Spleen (tissue), 11 donors: ENCODE data around the gene CDA. TPM values are rescaled to one million over a fixed set of nuclear protein-coding genes. Genes with fewer than 3 reads are reported as not detected.
A peak's percentile ranks its signal among the peaks of the same experiment; 100 is the strongest.

Experiments
- DNase-seq: peaks from one replicate; pipeline ENCODE4 v3.0.0-alpha.2; 2020
- H3K27ac ChIP-seq, 8 donors: fragments of 200-600 bp; sonication (generic) in 7 of 8; 1 replicate in 4 of 8; 2 replicates in 4 of 8; pipeline versions ENCODE4 v1.5.0 to v1.8.0; 2016 to 2021; ENCODE audit warnings: inconsistent platforms in 4 of 8, mild to moderate bottlenecking in 4 of 8, moderate library complexity in 1 of 8
- H3K27me3 ChIP-seq, 7 donors: fragments of 200-600 bp; sonication (generic) in 6 of 7; replicated peaks in 1 of 7; 1 replicate in 4 of 7; 2 replicates in 3 of 7; pipeline versions ENCODE4 v1.5.0 to v1.8.0; 2016 to 2021; ENCODE audit warnings: inconsistent platforms in 3 of 7, mild to moderate bottlenecking in 1 of 7
- H3K36me3 ChIP-seq, 6 donors: fragments of 200-600 bp; sonication (generic) in 5 of 6; 1 replicate in 4 of 6; 2 replicates in 2 of 6; pipeline versions ENCODE4 v1.5.0 to v1.8.0; 2016 to 2021; ENCODE audit warnings: inconsistent platforms in 2 of 6
- H3K4me1 ChIP-seq, 6 donors: fragments of 200-600 bp; sonication (generic) in 5 of 6; 1 replicate in 3 of 6; 2 replicates in 3 of 6; pipeline versions ENCODE4 v1.5.0 to v1.8.0; 2016 to 2021; ENCODE audit warnings: inconsistent platforms in 3 of 6
- H3K4me3 ChIP-seq, 8 donors: fragments of 200-600 bp; sonication (generic) in 7 of 8; 1 replicate in 4 of 8; 2 replicates in 4 of 8; pipeline versions ENCODE4 v1.5.0 to v1.8.0; 2016 to 2021; ENCODE audit warnings: inconsistent platforms in 4 of 8, mild to moderate bottlenecking in 4 of 8, moderate library complexity in 2 of 8
- H3K9me3 ChIP-seq, 8 donors: fragments of 200-600 bp; sonication (generic) in 7 of 8; 1 replicate in 4 of 8; 2 replicates in 4 of 8; pipeline versions ENCODE4 v1.5.0 to v1.8.0; 2016 to 2021; ENCODE audit warnings: inconsistent platforms in 4 of 8
- POLR2A ChIP-seq, 3 donors: fragments of 450-650 bp; IDR thresholded peaks; one replicate each; pipeline ENCODE4 v1.5.1; 2017; ENCODE audit warnings: antibody characterized with exemption in 3 of 3, mild to moderate bottlenecking in 1 of 3
- POLR2AphosphoS5 ChIP-seq, 3 donors: sonication (generic); formaldehyde crosslinking; IDR thresholded peaks; one replicate each; pipeline ENCODE4 v1.5.1; 2017; ENCODE audit warnings: antibody characterized with exemption in 3 of 3
- WGBS, 5 donors: extraction: QIAGEN DNeasy Blood & Tissue Kit in 3 of 5; methylation state at CpG; one replicate each; pipeline versions ENCODE4 v1.1.5 to v1.1.7; 2013 to 2018; 5-methylcytosine and 5-hydroxymethylcytosine counted together
- intact Hi-C: fragments of 100-400 bp; cut with DNase I; formaldehyde crosslinking; loops from one replicate; pipeline ENCODE4 v1.15.0; 2023; ENCODE audit warnings: low total_unique reads
- polyA plus RNA-seq, 3 donors: library from polyadenylated mRNA; stranded (reverse); fragments of 200-250 nt; gene quantifications; one replicate each; pipeline ENCODE4 v1.2.1, GENCODE V29; 2013
- total RNA-seq, 7 donors: library from RNA; depleted of rRNA in 3 of 7; stranded (reverse); fragments of >200 nt in 3 of 7; fragmentation: NEBNext Ultra II Directional in 4 of 7; extraction: Animal tissue kit (Norgen Biotek cat#: 25700) in 4 of 7; gene quantifications; one replicate each; pipeline versions ENCODE4 v1.1.0 to v1.2.1, GENCODE V29; 2016 to 2021
- TF ChIP-seq, protein P1 (sequence below), 11 experiments: fragments of 200-600 bp in 7 of 11; fragments of 450-650 bp in 4 of 11; sonication (generic) in 4 of 11; IDR thresholded peaks in 8 of 11; conservative IDR thresholded peaks in 3 of 11; 1 replicate in 7 of 11; 2 replicates in 4 of 11; pipeline versions ENCODE4 v1.4.0 to v1.8.0; 2016 to 2021; ENCODE audit warnings: antibody characterized with exemption in 11 of 11, inconsistent platforms in 4 of 11, mild to moderate bottlenecking in 1 of 11
- donor health status: healthy with polysubstance abuse.
- donor health status: DM: no; HTN: no; CAD: no; lungs with moderate emphysema.
- donor health status: DM: no; HTN: no; CAD: no.
- donor health status: Bipolar disorder and iron deficiency.
- donor health status: healthy.
- donor health status: DM: no; HTN: no; CAD: no.
- donor health status: DM: yes; HTN: yes; CAD: no.

Gene CDA
- total and polyA plus RNA-seq, 10 donors, result 4.2 to 47.2 (median 15.6) TPM

DNA sequence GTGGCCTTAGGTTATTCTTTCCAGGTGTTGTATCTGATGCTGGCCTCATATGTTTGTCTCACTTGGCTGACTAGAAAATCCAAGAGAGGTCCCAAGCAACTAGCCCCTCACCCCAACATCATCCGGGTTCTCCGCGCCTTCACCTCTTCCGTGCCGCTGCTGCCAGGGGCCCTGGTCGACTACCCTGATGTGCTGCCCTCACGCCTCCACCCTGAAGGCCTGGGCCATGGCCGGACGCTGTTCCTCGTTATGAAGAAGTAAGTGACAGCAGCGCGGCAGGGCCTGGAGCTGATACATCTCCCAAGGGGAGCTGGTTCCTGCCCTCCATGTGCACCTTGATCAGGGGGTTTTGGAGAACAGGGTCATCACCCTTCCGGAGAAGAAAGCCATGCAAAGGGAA lies 55.5 kb downstream of the CDA start:
- no peak for DNase-seq
- Histone ChIP-seq H3K4me3 (no peak overlapping the region), H3K27me3 (no peaks in the 10 kb centered on the region), H3K4me1 (peaks cover 0 to 9% (median 5%) of the 10 kb centered on the region in 6 donors), H3K9me3 (no peaks in the 10 kb centered on the region), H3K36me3 (peaks cover 0 to 100% (median 67%) of the 10 kb centered on the region in 6 donors), H3K27ac (no peak overlapping the region)
- TF ChIP-seq POLR2A (IDR thresholded peaks at IDR 0.05), result no peak
- peak in 2 of 3 donors; percentile 16 to 65 for TF ChIP-seq POLR2AphosphoS5 (IDR thresholded peaks at IDR 0.05)
- intact Hi-C loops, result no loop called here
- WGBS, 5 donors, result 88 to 97% (median 92%) methylated on average over 12 to 13 of the region's 13 CpGs

DNA sequence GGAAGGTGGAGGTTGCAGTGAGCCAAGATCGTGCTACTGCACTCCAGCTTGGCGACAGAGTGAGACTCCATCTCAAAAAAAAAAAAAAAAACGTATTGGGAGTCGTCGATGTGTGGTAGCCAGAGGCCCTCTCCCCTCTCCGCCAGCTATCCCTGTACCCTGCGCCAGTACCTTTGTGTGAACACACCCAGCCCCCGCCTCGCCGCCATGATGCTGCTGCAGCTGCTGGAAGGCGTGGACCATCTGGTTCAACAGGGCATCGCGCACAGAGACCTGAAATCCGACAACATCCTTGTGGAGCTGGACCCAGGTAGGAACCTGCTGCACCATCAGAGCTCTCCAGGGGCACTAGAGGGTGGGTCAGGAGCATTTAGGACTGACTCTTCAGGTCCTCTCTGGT lies 56.5 kb downstream of the CDA start:
- Histone ChIP-seq H3K9me3 (no peaks in the 10 kb centered on the region), H3K4me1 (peaks cover 0 to 1% (median 0%) of the 10 kb centered on the region in 6 donors), H3K27ac (no peak overlapping the region), H3K27me3 (no peaks in the 10 kb centered on the region), H3K4me3 (no peak overlapping the region), H3K36me3 (peaks cover 0 to 100% (median 74%) of the 10 kb centered on the region in 6 donors)
- no peak for DNase-seq
- TF ChIP-seq POLR2A (IDR thresholded peaks at IDR 0.05), result no peak
- TF ChIP-seq, protein P1, sequence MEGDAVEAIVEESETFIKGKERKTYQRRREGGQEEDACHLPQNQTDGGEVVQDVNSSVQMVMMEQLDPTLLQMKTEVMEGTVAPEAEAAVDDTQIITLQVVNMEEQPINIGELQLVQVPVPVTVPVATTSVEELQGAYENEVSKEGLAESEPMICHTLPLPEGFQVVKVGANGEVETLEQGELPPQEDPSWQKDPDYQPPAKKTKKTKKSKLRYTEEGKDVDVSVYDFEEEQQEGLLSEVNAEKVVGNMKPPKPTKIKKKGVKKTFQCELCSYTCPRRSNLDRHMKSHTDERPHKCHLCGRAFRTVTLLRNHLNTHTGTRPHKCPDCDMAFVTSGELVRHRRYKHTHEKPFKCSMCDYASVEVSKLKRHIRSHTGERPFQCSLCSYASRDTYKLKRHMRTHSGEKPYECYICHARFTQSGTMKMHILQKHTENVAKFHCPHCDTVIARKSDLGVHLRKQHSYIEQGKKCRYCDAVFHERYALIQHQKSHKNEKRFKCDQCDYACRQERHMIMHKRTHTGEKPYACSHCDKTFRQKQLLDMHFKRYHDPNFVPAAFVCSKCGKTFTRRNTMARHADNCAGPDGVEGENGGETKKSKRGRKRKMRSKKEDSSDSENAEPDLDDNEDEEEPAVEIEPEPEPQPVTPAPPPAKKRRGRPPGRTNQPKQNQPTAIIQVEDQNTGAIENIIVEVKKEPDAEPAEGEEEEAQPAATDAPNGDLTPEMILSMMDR (IDR thresholded peaks at IDR 0.05 in 8 of 11, conservative IDR thresholded peaks at IDR 0.05 in 3 of 11), result no peak
- peak in 2 of 3 donors; percentile 15 to 58 for TF ChIP-seq POLR2AphosphoS5 (IDR thresholded peaks at IDR 0.05)
- intact Hi-C loops, result no loop called here
- 85 to 92% (median 87%) methylated on average over 13 to 14 of the region's 14 CpGs for WGBS, 5 donors

DNA sequence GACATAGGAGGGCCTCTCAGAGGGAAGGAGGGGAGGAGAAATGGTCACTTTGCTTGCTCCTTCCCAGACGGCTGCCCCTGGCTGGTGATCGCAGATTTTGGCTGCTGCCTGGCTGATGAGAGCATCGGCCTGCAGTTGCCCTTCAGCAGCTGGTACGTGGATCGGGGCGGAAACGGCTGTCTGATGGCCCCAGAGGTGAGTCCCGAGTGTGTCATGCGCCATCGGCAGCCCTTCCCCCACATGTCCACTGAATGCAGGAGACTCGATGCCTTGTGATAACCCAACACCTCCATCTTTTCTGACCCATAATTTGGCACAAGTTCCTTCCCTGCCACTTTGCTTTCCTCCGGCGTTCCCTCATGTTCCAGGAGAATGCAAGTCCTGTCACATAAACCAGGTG lies 59.5 kb downstream of the CDA start:
- intact Hi-C loops, result no loop called here
- Histone ChIP-seq H3K4me1 (peaks cover 0 to under 1% (median 0%) of the 10 kb centered on the region in 6 donors), H3K36me3 (peaks cover 0 to 100% (median 80%) of the 10 kb centered on the region in 6 donors), H3K27ac (no peak overlapping the region), H3K4me3 (no peak overlapping the region), H3K27me3 (no peaks in the 10 kb centered on the region), H3K9me3 (no peaks in the 10 kb centered on the region)
- 90 to 94% (median 91%) methylated on average over 12 to 13 of the region's 13 CpGs for WGBS, 5 donors
- DNase-seq, result no peak
- TF ChIP-seq POLR2A (IDR thresholded peaks at IDR 0.05) (no peak), POLR2AphosphoS5 (IDR thresholded peaks at IDR 0.05) (peak in 2 of 3 donors; percentile 15 to 59)
- TF ChIP-seq, protein P1 (IDR thresholded peaks at IDR 0.05 in 8 of 11, conservative IDR thresholded peaks at IDR 0.05 in 3 of 11), result no peak

DNA sequence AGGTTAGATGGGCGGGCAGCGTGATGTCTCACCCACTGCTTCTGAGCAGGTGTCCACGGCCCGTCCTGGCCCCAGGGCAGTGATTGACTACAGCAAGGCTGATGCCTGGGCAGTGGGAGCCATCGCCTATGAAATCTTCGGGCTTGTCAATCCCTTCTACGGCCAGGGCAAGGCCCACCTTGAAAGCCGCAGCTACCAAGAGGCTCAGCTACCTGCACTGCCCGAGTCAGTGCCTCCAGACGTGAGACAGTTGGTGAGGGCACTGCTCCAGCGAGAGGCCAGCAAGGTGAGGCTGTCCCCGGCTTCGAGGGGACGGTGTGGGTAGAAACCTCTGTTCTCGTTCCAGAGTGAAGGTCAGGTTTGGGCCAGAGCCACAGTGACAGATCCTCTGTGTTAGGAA lies 60.0 kb downstream of the CDA start:
- 90 to 97% (median 95%) methylated on average over 6 to 15 of the region's 15 CpGs for WGBS, 5 donors
- no peaks in the 10 kb centered on the region for H3K9me3 ChIP-seq
- intact Hi-C loops, result no loop called here
- H3K4me1 ChIP-seq, result peaks cover 0 to 5% (median 0%) of the 10 kb centered on the region in 6 donors
- H3K36me3 ChIP-seq, result peaks cover 2 to 100% (median 84%) of the 10 kb centered on the region in 6 donors
- no peaks in the 10 kb centered on the region for H3K27me3 ChIP-seq
- H3K4me3 ChIP-seq, result no peak overlapping the region
- no peak for DNase-seq
- peak in 2 of 3 donors; percentile 22 to 38 for TF ChIP-seq POLR2AphosphoS5 (IDR thresholded peaks at IDR 0.05)
- TF ChIP-seq, protein P1 (IDR thresholded peaks at IDR 0.05 in 8 of 11, conservative IDR thresholded peaks at IDR 0.05 in 3 of 11), result no peak
- no peak overlapping the region for H3K27ac ChIP-seq
